ENCODE results near the gene ACACB. TPM values are rescaled to one million over a fixed set of nuclear protein-coding genes. Genes with fewer than 3 reads are reported as not detected.

ACACB gene
- total and polyA plus RNA-seq, 12 donors: 12.8 to 241 (median 107) TPM

DNA sequence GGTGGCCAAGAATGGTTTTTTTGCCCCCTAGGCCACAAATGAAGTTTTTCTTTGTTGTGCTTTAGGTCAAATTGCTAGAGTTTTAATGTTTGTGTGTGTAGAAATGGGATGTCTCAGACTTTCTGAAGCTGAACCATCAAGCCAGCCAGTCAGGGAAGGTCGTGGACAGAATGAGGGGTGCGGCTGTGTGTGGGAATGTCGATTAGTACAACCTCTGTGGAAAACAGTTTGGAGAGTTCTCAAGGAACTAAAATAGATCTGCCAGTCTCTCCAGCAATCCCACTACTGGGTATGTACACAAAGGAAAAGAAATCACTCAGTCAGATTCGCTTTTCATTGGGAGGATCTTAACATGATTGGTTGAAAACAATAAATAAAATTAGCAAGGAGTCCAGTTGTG lies 44.5 kb downstream of the ACACB start:
- TF ChIP-seq CTCF (IDR thresholded peaks at IDR 0.05): no peak
- peaks cover 0 to 8% (median 0%) of the 10 kb centered on the region in 9 donors for H3K36me3 ChIP-seq
- 26 to 29% methylated on average over 4 of the region's 4 CpGs for WGBS, 2 donors
- intact Hi-C loops (cut with DNase I): loop anchor here in 1 of 10 donors (5.0 kb wide), 1 partner anchor 44 kb away; the partner anchor contains the start of gene ACACB
- no peak overlapping the region for H3K4me3 ChIP-seq
- DNase-seq: no peak
- ATAC-seq: peak in 6 of 8 donors; percentile 26 to 69 (median 60)
- H3K9me3 ChIP-seq: no peaks in the 10 kb centered on the region
- peaks cover 21 to 86% (median 67%) of the 10 kb centered on the region in 9 donors for H3K4me1 ChIP-seq
- H3K27me3 ChIP-seq: no peaks in the 10 kb centered on the region
- peak overlapping the region; percentile 42 to 94 (median 84) for H3K27ac ChIP-seq

- no peaks in the 10 kb centered on the region for H3K27me3 ChIP-seq
- H3K27ac ChIP-seq: peak overlapping the region in 9 of 10 donors; percentile 10 to 94 (median 69)
- H3K4me3 ChIP-seq: no peak overlapping the region
- H3K9me3 ChIP-seq: no peaks in the 10 kb centered on the region
- ATAC-seq (peak in 1 of 8 donors; percentile 2), DNase-seq (no peak)
- 51 to 55% methylated on average over 5 of the region's 5 CpGs for WGBS, 2 donors
- H3K4me1 ChIP-seq: peaks cover 19 to 70% (median 62%) of the 10 kb centered on the region in 9 donors
- peaks cover 0 to 22% (median 2%) of the 10 kb centered on the region in 9 donors for H3K36me3 ChIP-seq
- TF ChIP-seq CTCF (IDR thresholded peaks at IDR 0.05): no peak
- intact Hi-C loops (cut with DNase I): loop anchor here in 1 of 10 donors (5.0 kb wide), 1 partner anchor 45 kb away; the partner anchor contains the start of gene ACACB
Measured at GRCh38 chr12:109162551-109162950, 46.2 kb downstream of the ACACB start.

DNA sequence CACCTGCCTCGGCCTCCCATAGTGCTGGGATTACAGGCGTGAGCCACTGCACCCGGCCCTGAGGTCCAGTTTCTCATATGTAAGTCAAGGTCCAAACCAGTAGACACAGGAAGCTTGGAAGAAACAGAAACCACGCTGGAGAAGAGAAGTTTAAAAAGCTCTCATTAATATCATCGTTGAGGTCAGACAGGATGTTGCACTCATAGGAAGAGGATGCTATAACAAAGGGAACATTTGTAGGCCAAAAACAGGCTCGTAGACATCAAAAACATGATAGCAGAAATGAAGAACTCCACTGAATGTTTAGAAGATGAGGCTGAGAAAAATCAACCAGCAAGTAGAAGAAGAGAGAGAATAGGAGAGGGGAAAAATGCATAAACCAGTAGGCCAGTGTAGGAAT lies 46.8 kb downstream of the ACACB start:
- no peak for DNase-seq
- WGBS, 2 donors: 55 to 72% methylated on average over 6 of the region's 6 CpGs
- peak in 1 of 8 donors; percentile 60 for ATAC-seq
- peak overlapping the region in 8 of 10 donors; percentile 53 to 94 (median 69) for H3K27ac ChIP-seq
- TF ChIP-seq CTCF (IDR thresholded peaks at IDR 0.05): no peak
- H3K9me3 ChIP-seq: no peaks in the 10 kb centered on the region
- H3K4me1 ChIP-seq: peaks cover 14 to 64% (median 55%) of the 10 kb centered on the region in 9 donors
- H3K4me3 ChIP-seq: no peak overlapping the region
- H3K36me3 ChIP-seq: peaks cover 0 to 28% (median 7%) of the 10 kb centered on the region in 9 donors
- intact Hi-C loops (cut with DNase I): loop anchor here in 1 of 10 donors (5.0 kb wide), 1 partner anchor 46 kb away; the partner anchor contains the start of gene ACACB
- H3K27me3 ChIP-seq: no peaks in the 10 kb centered on the region

DNA sequence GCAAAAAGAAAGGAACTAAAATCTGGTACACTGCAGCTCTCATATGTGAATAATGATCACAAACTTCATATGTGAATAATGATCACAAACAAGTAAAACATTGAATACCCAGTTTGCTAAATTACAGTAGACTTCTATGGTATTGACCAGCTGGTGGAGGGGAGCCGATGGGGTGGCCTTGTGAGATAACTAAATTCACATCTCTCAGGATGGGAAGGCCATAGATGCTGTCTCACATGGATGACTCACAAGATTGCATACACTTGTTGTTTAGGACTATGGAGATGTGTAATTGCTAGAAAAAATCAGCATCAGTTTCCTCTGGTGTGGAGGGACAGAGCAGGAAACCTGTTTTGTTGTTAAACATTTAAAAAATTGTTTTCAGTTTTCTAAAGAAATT lies 49.2 kb downstream of the ACACB start:
- intact Hi-C loops (cut with DNase I): loop anchor here in 1 of 10 donors (5.0 kb wide), 1 partner anchor 58 kb away; no protein-coding TSS in a partner anchor
- Histone ChIP-seq H3K27ac (peak overlapping the region in 1 of 10 donors; percentile 94), H3K4me3 (no peak overlapping the region), H3K4me1 (peaks cover 9 to 40% (median 34%) of the 10 kb centered on the region in 9 donors), H3K36me3 (peaks cover 0 to 52% (median 13%) of the 10 kb centered on the region in 9 donors), H3K27me3 (no peaks in the 10 kb centered on the region), H3K9me3 (no peaks in the 10 kb centered on the region)
- 85 to 96% methylated on average over 1 of the region's 1 CpG for WGBS, 2 donors
- no peak for DNase-seq
- no peak for ATAC-seq
- no peak for TF ChIP-seq CTCF (IDR thresholded peaks at IDR 0.05)

All from heart right ventricle (tissue), 16 donors.